Measurements from ENCODE around the gene WNT2B. TPM values are rescaled to one million over a fixed set of nuclear protein-coding genes. Genes with fewer than 3 reads are reported as not detected.

The WNT2B gene
- 0.75 and 1.2 TPM in 2 replicates for total RNA-seq

GRCh38 chr1:112508278-112509004 lies at the start of gene WNT2B:
TSS of gene WNT2B (plus strand) at chr1:112508965. CDS start at chr1:112509263, 298 bp downstream.

Other genes starting within 250 kb of the WNT2B start
- gene CTTNBP2NL, start 112.8 kb upstream of the WNT2B start, total RNA-seq: 14.6 and 17.1 TPM in 2 replicates
- 17.4 and 23.2 TPM in 2 replicates for gene ST7L, start 110.2 kb downstream of the WNT2B start, total RNA-seq
- 234 and 391 TPM in 2 replicates for gene CAPZA1, start 110.9 kb downstream of the WNT2B start, total RNA-seq
- 40.0 and 41.9 TPM in 2 replicates for gene MOV10, start 165.7 kb downstream of the WNT2B start, total RNA-seq
- gene RHOC, start 198.2 kb downstream of the WNT2B start, total RNA-seq: 395 and 669 TPM in 2 replicates
- gene PPM1J, start 206.4 kb downstream of the WNT2B start, total RNA-seq: 1.1 and 1.8 TPM in 2 replicates